HFFc6 (cell line): ENCODE data around the gene MTMR2. TPM values are rescaled to one million over a fixed set of nuclear protein-coding genes. Genes with fewer than 3 reads are reported as not detected.
A peak's percentile ranks its signal among the peaks of the same experiment; 100 is the strongest.
"Not testable (repeated sequence)": the region's sequence is repeated elsewhere in the genome, so short reads cannot be mapped to it uniquely, and the experiment has no call there.

Source experiments
- DNase-seq: peaks from one replicate; pipeline ENCODE4 v3.0.0-alpha.2; 2018
- H3K27ac Mint-ChIP-seq: 2 replicates; pipeline ENCODE4 v1.8.0; 2020; ENCODE audit warnings: mild to moderate bottlenecking, mixed read lengths
- H3K27me3 Mint-ChIP-seq: 2 replicates; pipeline ENCODE4 v1.8.0; 2021; ENCODE audit warnings: mild to moderate bottlenecking, moderate library complexity, mixed read lengths; ENCODE audit not compliant: insufficient read depth
- H3K36me3 Mint-ChIP-seq: 2 replicates; pipeline ENCODE4 v1.8.0; 2021; ENCODE audit warnings: low read depth, mixed read lengths
- H3K4me1 Mint-ChIP-seq: 2 replicates; pipeline ENCODE4 v1.8.0; 2020; ENCODE audit warnings: low read depth, mixed read lengths
- H3K4me3 Mint-ChIP-seq: 2 replicates; pipeline ENCODE4 v1.8.0; 2020; ENCODE audit warnings: mild to moderate bottlenecking, moderate library complexity, mixed read lengths
- H3K9me3 Mint-ChIP-seq: 2 replicates; pipeline ENCODE4 v1.8.0; 2020; ENCODE audit warnings: mild to moderate bottlenecking, mixed read lengths
- CTCF ChIP-seq: fragments of 200-600 bp; sonication (generic); IDR thresholded peaks from 2 replicates; pipeline ENCODE4 v1.5.0; 2021; ENCODE audit warnings: antibody characterized with exemption, mild to moderate bottlenecking
- total RNA-seq, 6 experiments: library from RNA; stranded (reverse); fragmentation: NEBNext Ultra II Directional; extraction: Animal tissue kit (Norgen Biotek cat#: 25700); gene quantifications; 2 replicates in 1 of 6; 3 replicates in 5 of 6; pipeline ENCODE4 v1.2.3, GENCODE V29; 2021

MTMR2 gene
- total RNA-seq, 6 experiments from 2014 or later = 40.0 to 52.1 (median 48.4) TPM

- Mint-ChIP-seq H3K4me1 (peaks cover 30% of the 10 kb centered on the region), H3K36me3 (peaks cover 21% of the 10 kb centered on the region), H3K27ac (peak overlapping the region; percentile 0; the same call in 1 of the 2 replicates), H3K27me3 (no peaks in the 10 kb centered on the region), H3K4me3 (no peak overlapping the region), H3K9me3 (no peaks in the 10 kb centered on the region)
- DNase-seq = no peak
- TF ChIP-seq CTCF = no peak
These were observed 35.5 kb downstream of the MTMR2 start for GRCh38 chr11:95888439-95888838.

GRCh38 chr11:95886462-95886861 is 37.4 kb downstream of the MTMR2 start:
- no peaks in the 10 kb centered on the region for H3K27me3 Mint-ChIP-seq
- TF ChIP-seq CTCF = no peak
- H3K4me3 Mint-ChIP-seq = no peak overlapping the region
- H3K4me1 Mint-ChIP-seq = peaks cover 30% of the 10 kb centered on the region
- DNase-seq = no peak
- H3K27ac Mint-ChIP-seq = no peak overlapping the region
- H3K9me3 Mint-ChIP-seq = no peaks in the 10 kb centered on the region
- peaks cover 27% of the 10 kb centered on the region for H3K36me3 Mint-ChIP-seq

GRCh38 chr11:95884802-95885201 is 39.1 kb downstream of the MTMR2 start:
- Mint-ChIP-seq H3K9me3 (no peaks in the 10 kb centered on the region), H3K36me3 (peaks cover 27% of the 10 kb centered on the region), H3K4me3 (no peak overlapping the region), H3K4me1 (peaks cover 30% of the 10 kb centered on the region), H3K27ac (peak overlapping the region; percentile 25), H3K27me3 (no peaks in the 10 kb centered on the region)
- no peak for DNase-seq
- no peak for TF ChIP-seq CTCF

- H3K9me3 Mint-ChIP-seq = no peaks in the 10 kb centered on the region
- peaks cover 34% of the 10 kb centered on the region for H3K4me1 Mint-ChIP-seq
- H3K4me3 Mint-ChIP-seq = no peak overlapping the region
- DNase-seq = peak; percentile 10
- peak overlapping the region; percentile 25 for H3K27ac Mint-ChIP-seq
- TF ChIP-seq CTCF = no peak
- H3K27me3 Mint-ChIP-seq = no peaks in the 10 kb centered on the region
- peaks cover 30% of the 10 kb centered on the region for H3K36me3 Mint-ChIP-seq
These were observed 39.5 kb downstream of the MTMR2 start for GRCh38 chr11:95884376-95884775.

GRCh38 chr11:95883381-95883780 is 40.5 kb downstream of the MTMR2 start:
- Mint-ChIP-seq H3K27ac (no peak overlapping the region), H3K36me3 (peaks cover 40% of the 10 kb centered on the region), H3K4me1 (peaks cover 44% of the 10 kb centered on the region), H3K9me3 (no peaks in the 10 kb centered on the region), H3K4me3 (no peak overlapping the region), H3K27me3 (no peaks in the 10 kb centered on the region)
- no peak for DNase-seq
- TF ChIP-seq CTCF = no peak

GRCh38 chr11:95877291-95877690 is 46.6 kb downstream of the MTMR2 start:
- H3K4me1 Mint-ChIP-seq = peaks cover 37% of the 10 kb centered on the region
- TF ChIP-seq CTCF = no peak
- H3K4me3 Mint-ChIP-seq = peak overlapping the region; percentile 80
- peaks cover 8% of the 10 kb centered on the region for H3K9me3 Mint-ChIP-seq
- DNase-seq = peak; percentile 97
- H3K27me3 Mint-ChIP-seq = no peaks in the 10 kb centered on the region; the same call in 1 of the 2 replicates
- peak overlapping the region; percentile 92 for H3K27ac Mint-ChIP-seq
- H3K36me3 Mint-ChIP-seq = peaks cover 39% of the 10 kb centered on the region

- not testable (repeated sequence) for DNase-seq, H3K9me3 Mint-ChIP-seq, H3K4me3 Mint-ChIP-seq, H3K27me3 Mint-ChIP-seq, H3K27ac Mint-ChIP-seq, H3K36me3 Mint-ChIP-seq
- H3K4me1 Mint-ChIP-seq = peaks cover 11% of the 10 kb centered on the region
These were observed 53.0 kb downstream of the MTMR2 start for GRCh38 chr11:95870877-95871276.
